SK-N-SH treated with all-trans-retinoic acid at 6 μM for 48 hours (cell line): ENCODE measurements around the gene IL18.

Experiments used
- ATAC-seq: fragments of 200-7000 bp; cut with Tn5 transposase; 3 replicates; pipeline ENCODE4 v1.9.1; 2020; ENCODE audit warnings: mild to moderate bottlenecking, moderate library complexity
- ARNTL ChIP-seq: fragments of 450-650 bp; formaldehyde crosslinking; IDR thresholded peaks from 2 replicates; pipeline ENCODE4 v1.5.0; 2020; ENCODE audit warnings: low read depth, mild to moderate bottlenecking, moderate library complexity, borderline replicate concordance
- BACH2 ChIP-seq: fragments of 250-450 bp; sonication (Bioruptor Pico); IDR thresholded peaks from 2 replicates; pipeline ENCODE4 v1.9.0; 2021; ENCODE audit warnings: mild to moderate bottlenecking, borderline replicate concordance
- CSDC2 ChIP-seq: fragments of 250-450 bp; sonication (Bioruptor Pico); IDR thresholded peaks from 2 replicates; pipeline ENCODE4 v1.5.0; 2020; ENCODE audit warnings: mild to moderate bottlenecking, moderate library complexity
- ESRRG ChIP-seq: fragments of 250-450 bp; sonication (Bioruptor Pico); IDR thresholded peaks from 2 replicates; pipeline ENCODE4 v1.6.1; 2021; ENCODE audit warnings: mild to moderate bottlenecking
- ISL1 ChIP-seq: fragments of 250-450 bp; sonication (Bioruptor Pico); IDR thresholded peaks from 2 replicates; pipeline ENCODE4 v2.1.2; 2022; ENCODE audit warnings: mild to moderate bottlenecking, moderate library complexity
- OSR1 ChIP-seq: fragments of 250-450 bp; sonication (Bioruptor Pico); IDR thresholded peaks from 2 replicates; pipeline ENCODE4 v1.8.0; 2022; ENCODE audit warnings: moderate library complexity, mild to moderate bottlenecking, inconsistent platforms
- PATZ1 ChIP-seq: fragments of 250-450 bp; sonication (Bioruptor Pico); IDR thresholded peaks from 2 replicates; pipeline ENCODE4 v1.8.0; 2020; ENCODE audit warnings: mild to moderate bottlenecking, moderate library complexity, borderline replicate concordance
- RARB ChIP-seq: fragments of 250-450 bp; sonication (Bioruptor Pico); IDR thresholded peaks from 2 replicates; pipeline ENCODE4 v1.8.0; 2021; ENCODE audit warnings: mild to moderate bottlenecking, moderate library complexity
- SNAI2 ChIP-seq: fragments of 250-450 bp; sonication (Bioruptor Pico); IDR thresholded peaks from 2 replicates; pipeline ENCODE4 v1.5.0; 2020; ENCODE audit warnings: mild to moderate bottlenecking, moderate library complexity
- TCF4 ChIP-seq: fragments of 250-450 bp; sonication (Bioruptor Pico); IDR thresholded peaks from 2 replicates; pipeline ENCODE4 v1.8.0; 2021; ENCODE audit warnings: mild to moderate bottlenecking, moderate library complexity, borderline replicate concordance
- TOX ChIP-seq: fragments of 250-450 bp; sonication (Bioruptor Pico); IDR thresholded peaks from 2 replicates; pipeline ENCODE4 v1.8.0; 2021; ENCODE audit warnings: mild to moderate bottlenecking, moderate library complexity, borderline replicate concordance
- TSHZ2 ChIP-seq: fragments of 250-450 bp; sonication (Bioruptor Pico); IDR thresholded peaks from 2 replicates; pipeline ENCODE4 v1.5.0; 2020; ENCODE audit warnings: mild to moderate bottlenecking, moderate library complexity
- ZC3H10 ChIP-seq: fragments of 250-450 bp; sonication (Bioruptor Pico); IDR thresholded peaks from 2 replicates; pipeline ENCODE4 v1.5.1; 2021; ENCODE audit warnings: mild to moderate bottlenecking, moderate library complexity
- ZFP3 ChIP-seq: fragments of 250-450 bp; sonication (Bioruptor Pico); IDR thresholded peaks from 2 replicates; pipeline ENCODE4 v1.5.0; 2020; ENCODE audit warnings: mild to moderate bottlenecking, moderate library complexity
- ZFP30 ChIP-seq: fragments of 450-650 bp; formaldehyde crosslinking; IDR thresholded peaks from 2 replicates; pipeline ENCODE4 v1.5.0; 2022; ENCODE audit warnings: mild to moderate bottlenecking, moderate library complexity
- ZNF565 ChIP-seq: fragments of 450-650 bp; formaldehyde crosslinking; conservative IDR thresholded peaks from 2 replicates; pipeline ENCODE4 v1.5.0; 2020; ENCODE audit warnings: low read depth, mild to moderate bottlenecking, moderate library complexity
- ZNF8 ChIP-seq: fragments of 450-650 bp; formaldehyde crosslinking; IDR thresholded peaks from 2 replicates; pipeline ENCODE4 v1.5.0; 2020; ENCODE audit warnings: mild to moderate bottlenecking, moderate library complexity
- TF ChIP-seq, protein P1 (sequence below): fragments of 250-450 bp; sonication (Bioruptor Pico); IDR thresholded peaks from 2 replicates; pipeline ENCODE4 v1.8.0; 2021; ENCODE audit warnings: low read depth, mild to moderate bottlenecking, moderate library complexity, borderline replicate concordance
- TF ChIP-seq, protein P2 (sequence below): fragments of 250-450 bp; sonication (Bioruptor Pico); IDR thresholded peaks from 2 replicates; pipeline ENCODE4 v1.5.1; 2021; ENCODE audit warnings: mild to moderate bottlenecking, moderate library complexity

IL18 gene

DNA sequence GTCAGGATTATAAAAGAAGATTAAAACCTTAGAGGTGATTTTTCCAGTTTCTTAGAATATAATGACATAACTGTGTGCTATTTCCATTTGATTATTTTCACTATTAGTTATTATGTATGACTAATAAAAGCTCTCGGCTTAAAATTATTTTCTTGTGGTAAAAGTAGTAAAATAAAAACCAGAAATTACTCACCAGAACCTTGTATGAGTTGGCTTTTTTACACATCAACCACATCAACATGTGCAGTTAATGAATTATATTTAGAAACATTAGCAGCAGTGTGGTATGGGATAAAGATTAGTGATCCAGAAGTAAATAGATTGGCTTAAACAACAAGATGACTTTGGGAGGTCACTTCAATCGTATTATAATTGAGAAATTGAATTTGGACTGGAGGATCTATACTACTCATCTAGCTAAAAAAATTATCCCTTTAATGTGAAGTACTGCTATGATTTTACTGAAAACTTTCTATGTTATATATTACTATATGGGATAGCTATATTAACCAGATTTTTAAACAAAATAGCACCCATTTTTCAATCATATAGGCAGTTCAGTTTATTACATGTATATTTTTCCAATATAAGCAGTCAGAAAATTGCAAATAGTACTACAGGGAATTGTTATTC, 8.6 kb upstream of the IL18 start:
- no peak; the same call in 2 of the 3 replicates for ATAC-seq
- no peak for TF ChIP-seq ZFP30 (CRISPR knock-in tag)
- TF ChIP-seq BACH2 (CRISPR knock-in tag), result no peak
- TF ChIP-seq ZNF565, result no peak

- TF ChIP-seq PATZ1 (no peak), OSR1 (CRISPR knock-in tag) (no peak), BACH2 (CRISPR knock-in tag) (no peak), ZFP30 (CRISPR knock-in tag) (no peak), TSHZ2 (CRISPR knock-in tag) (no peak), TOX (CRISPR knock-in tag) (no peak)
- no peak for ATAC-seq
These were observed 3.3 kb upstream of the IL18 start, which contains the start of gene TEX12 for GRCh38 chr11:112167145-112167544. Gene TEX12, plus strand, starts transcription at chr11:112167372. Its CDS starts 1,897 bp downstream, at chr11:112169269.

DNA sequence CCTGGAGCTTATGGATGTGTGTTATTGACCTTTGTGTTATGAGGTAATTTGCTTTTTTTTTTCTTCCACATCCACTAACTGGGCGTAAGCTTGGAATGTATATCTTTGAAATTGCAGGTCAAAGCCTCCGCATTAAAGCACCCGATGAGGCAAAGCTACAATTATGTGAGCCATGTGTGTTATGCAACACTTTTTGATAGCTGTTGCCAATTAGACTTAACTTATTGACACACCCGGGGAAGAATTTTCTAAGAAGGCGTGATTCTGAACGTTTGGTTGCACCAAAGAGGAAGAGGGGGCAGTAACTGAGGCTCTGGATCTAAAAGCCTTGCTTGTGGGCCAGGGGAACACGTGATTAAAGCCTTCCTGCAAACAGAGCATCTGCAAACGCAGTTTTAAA, 2.7 kb upstream of the IL18 start:
- no peak for TF ChIP-seq CSDC2 (CRISPR knock-in tag)
- TF ChIP-seq ZC3H10 (CRISPR knock-in tag), result no peak
- TF ChIP-seq ARNTL (CRISPR knock-in tag), result no peak
- TF ChIP-seq BACH2 (CRISPR knock-in tag), result no peak
- TF ChIP-seq TSHZ2 (CRISPR knock-in tag), result no peak
- no peak for TF ChIP-seq TOX (CRISPR knock-in tag)
- TF ChIP-seq ESRRG, result no peak
- TF ChIP-seq SNAI2 (CRISPR knock-in tag), result no peak
- TF ChIP-seq, protein P1, sequence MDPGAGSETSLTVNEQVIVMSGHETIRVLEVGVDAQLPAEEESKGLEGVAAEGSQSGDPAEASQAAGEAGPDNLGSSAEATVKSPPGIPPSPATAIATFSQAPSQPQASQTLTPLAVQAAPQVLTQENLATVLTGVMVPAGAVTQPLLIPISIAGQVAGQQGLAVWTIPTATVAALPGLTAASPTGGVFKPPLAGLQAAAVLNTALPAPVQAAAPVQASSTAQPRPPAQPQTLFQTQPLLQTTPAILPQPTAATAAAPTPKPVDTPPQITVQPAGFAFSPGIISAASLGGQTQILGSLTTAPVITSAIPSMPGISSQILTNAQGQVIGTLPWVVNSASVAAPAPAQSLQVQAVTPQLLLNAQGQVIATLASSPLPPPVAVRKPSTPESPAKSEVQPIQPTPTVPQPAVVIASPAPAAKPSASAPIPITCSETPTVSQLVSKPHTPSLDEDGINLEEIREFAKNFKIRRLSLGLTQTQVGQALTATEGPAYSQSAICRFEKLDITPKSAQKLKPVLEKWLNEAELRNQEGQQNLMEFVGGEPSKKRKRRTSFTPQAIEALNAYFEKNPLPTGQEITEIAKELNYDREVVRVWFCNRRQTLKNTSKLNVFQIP (CRISPR knock-in tag), result no peak
- TF ChIP-seq RARB, result no peak
- no peak for TF ChIP-seq ISL1 (CRISPR knock-in tag)
- TF ChIP-seq PATZ1, result no peak
- TF ChIP-seq, protein P2, sequence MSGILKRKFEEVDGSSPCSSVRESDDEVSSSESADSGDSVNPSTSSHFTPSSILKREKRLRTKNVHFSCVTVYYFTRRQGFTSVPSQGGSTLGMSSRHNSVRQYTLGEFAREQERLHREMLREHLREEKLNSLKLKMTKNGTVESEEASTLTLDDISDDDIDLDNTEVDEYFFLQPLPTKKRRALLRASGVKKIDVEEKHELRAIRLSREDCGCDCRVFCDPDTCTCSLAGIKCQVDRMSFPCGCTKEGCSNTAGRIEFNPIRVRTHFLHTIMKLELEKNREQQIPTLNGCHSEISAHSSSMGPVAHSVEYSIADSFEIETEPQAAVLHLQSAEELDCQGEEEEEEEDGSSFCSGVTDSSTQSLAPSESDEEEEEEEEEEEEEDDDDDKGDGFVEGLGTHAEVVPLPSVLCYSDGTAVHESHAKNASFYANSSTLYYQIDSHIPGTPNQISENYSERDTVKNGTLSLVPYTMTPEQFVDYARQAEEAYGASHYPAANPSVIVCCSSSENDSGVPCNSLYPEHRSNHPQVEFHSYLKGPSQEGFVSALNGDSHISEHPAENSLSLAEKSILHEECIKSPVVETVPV (CRISPR knock-in tag), result no peak
- TF ChIP-seq ZFP3 (CRISPR knock-in tag), result no peak
- no peak for TF ChIP-seq TCF4 (CRISPR knock-in tag)
- no peak for TF ChIP-seq ZNF8 (CRISPR knock-in tag)
- TF ChIP-seq, all 23 proteins: peak for 0
- ATAC-seq, result no peak
